ENCODE data around the gene DNAH11.

DNA sequence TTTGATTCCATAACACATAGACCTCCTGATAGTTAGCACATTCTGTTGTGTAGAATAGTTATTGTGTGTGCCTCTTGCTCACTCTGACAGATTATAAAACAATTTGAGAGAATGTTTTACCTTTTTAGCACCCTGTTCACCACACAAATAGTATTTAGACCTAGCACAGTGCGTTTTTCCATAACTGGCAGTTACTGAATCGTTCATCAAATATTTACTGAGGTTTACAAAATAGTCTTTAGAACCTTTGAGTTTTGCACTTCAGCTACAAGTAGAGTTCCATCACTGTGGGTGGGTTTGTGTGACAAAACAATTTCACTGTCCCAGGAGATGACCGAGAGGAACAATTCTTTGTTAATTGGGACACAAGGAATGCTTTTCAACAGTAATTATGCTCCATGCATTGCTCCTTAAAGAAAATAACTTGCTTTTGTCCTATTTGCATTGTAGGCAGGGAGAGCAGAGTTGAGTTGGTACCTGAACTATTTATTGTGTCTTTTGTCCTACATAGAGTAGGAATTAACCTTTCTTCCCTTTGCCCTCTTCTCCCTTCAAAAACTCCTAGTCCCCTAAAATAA is 62.3 kb downstream of the DNAH11 start:
- TF ChIP-seq, protein P1, sequence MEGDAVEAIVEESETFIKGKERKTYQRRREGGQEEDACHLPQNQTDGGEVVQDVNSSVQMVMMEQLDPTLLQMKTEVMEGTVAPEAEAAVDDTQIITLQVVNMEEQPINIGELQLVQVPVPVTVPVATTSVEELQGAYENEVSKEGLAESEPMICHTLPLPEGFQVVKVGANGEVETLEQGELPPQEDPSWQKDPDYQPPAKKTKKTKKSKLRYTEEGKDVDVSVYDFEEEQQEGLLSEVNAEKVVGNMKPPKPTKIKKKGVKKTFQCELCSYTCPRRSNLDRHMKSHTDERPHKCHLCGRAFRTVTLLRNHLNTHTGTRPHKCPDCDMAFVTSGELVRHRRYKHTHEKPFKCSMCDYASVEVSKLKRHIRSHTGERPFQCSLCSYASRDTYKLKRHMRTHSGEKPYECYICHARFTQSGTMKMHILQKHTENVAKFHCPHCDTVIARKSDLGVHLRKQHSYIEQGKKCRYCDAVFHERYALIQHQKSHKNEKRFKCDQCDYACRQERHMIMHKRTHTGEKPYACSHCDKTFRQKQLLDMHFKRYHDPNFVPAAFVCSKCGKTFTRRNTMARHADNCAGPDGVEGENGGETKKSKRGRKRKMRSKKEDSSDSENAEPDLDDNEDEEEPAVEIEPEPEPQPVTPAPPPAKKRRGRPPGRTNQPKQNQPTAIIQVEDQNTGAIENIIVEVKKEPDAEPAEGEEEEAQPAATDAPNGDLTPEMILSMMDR (IDR thresholded peaks at IDR 0.05 in 4 of 5, conservative IDR thresholded peaks at IDR 0.05 in 1 of 5), result no peak
- no peak for TF ChIP-seq POLR2A (IDR thresholded peaks at IDR 0.05)
